Hippocampal formation (tissue), 2 donors: ENCODE measurements around the gene ZNF462.
"Not testable (repeated sequence)": the region's sequence is repeated elsewhere in the genome, so short reads cannot be mapped to it uniquely, and the experiment has no call there.

ENCODE experiments used
- DNase-seq, 2 donors: peaks; one replicate each; lab custom pipeline; 2025; lab: John Stamatoyannopoulos, UW

Gene ZNF462, protein sequence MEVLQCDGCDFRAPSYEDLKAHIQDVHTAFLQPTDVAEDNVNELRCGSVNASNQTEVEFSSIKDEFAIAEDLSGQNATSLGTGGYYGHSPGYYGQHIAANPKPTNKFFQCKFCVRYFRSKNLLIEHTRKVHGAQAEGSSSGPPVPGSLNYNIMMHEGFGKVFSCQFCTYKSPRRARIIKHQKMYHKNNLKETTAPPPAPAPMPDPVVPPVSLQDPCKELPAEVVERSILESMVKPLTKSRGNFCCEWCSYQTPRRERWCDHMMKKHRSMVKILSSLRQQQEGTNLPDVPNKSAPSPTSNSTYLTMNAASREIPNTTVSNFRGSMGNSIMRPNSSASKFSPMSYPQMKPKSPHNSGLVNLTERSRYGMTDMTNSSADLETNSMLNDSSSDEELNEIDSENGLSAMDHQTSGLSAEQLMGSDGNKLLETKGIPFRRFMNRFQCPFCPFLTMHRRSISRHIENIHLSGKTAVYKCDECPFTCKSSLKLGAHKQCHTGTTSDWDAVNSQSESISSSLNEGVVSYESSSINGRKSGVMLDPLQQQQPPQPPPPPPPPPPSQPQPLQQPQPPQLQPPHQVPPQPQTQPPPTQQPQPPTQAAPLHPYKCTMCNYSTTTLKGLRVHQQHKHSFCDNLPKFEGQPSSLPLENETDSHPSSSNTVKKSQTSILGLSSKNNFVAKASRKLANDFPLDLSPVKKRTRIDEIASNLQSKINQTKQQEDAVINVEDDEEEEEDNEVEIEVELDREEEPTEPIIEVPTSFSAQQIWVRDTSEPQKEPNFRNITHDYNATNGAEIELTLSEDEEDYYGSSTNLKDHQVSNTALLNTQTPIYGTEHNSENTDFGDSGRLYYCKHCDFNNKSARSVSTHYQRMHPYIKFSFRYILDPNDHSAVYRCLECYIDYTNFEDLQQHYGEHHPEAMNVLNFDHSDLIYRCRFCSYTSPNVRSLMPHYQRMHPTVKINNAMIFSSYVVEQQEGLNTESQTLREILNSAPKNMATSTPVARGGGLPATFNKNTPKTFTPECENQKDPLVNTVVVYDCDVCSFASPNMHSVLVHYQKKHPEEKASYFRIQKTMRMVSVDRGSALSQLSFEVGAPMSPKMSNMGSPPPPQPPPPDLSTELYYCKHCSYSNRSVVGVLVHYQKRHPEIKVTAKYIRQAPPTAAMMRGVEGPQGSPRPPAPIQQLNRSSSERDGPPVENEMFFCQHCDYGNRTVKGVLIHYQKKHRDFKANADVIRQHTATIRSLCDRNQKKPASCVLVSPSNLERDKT (N-terminal part only)

DNA sequence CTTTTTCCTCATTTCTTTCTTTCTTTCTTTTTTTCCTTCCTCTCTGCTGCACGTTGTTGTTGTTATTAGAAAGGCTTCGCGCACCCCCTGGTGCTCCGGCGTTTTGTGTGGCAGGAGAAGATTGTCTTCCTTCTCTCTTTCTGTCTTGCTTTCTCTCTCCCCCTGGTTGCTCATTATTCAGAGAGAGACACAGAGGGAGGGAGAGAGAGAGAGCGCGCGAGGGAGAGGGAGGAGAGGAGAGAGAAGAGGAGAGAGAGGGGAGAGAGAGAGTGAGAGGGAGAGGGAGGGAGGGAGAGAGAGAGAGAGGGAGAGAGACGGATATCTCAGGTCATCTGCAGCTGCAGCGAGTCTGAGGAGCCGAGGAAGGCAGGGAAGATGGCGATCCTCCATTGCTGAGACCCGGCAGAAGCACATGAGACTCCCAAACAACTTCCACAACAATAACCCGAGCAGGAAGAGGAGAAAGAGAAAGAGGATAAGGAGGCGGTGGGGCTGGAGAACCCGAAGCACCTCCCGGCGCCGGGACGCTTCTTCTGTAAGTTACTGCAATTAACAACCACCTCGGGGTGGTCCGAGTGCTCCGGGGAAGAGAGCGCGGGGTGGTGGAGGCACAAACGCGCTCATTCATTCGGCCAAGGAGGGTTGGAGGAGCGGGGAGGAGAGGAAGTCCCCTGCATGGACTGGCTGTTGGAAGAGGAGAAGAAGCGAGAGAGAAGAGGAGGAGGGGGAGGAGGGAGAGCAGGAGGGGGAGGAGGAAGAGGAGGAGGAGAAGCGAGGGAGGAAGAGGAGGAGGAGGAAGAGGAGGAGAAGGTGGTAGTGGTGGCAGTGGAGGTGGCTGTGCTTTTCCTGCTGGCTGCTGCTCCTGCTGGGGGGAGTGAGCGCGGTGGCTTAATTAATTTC is at the start of gene ZNF462:
Gene ZNF462, plus strand, starts transcription at position 346 of the 900 bp plus-strand sequence. CDS start 60,218 bp downstream, outside the sequence.
- peak in 1 of 2 donors; percentile 71 for DNase-seq

DNA sequence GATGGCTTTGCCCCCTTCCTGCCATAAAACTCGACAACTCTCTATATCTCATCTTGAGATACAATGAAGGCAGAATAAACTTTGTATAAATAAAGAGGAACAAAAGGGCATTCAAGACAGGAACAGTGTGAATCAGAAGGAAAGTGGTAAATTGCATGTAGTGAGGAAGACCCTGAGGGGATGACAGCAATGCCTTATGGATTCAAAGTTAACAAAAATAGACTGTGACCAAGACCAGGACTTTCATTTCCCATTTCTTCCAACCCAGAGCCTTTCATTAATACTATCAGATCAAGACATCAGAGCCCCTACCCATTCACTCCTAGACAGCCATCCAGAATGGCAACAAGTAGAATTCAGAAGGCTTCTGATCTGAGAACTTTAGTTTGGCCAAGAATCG is 46.4 kb upstream of the ZNF462 start:
- DNase-seq = no peak

DNA sequence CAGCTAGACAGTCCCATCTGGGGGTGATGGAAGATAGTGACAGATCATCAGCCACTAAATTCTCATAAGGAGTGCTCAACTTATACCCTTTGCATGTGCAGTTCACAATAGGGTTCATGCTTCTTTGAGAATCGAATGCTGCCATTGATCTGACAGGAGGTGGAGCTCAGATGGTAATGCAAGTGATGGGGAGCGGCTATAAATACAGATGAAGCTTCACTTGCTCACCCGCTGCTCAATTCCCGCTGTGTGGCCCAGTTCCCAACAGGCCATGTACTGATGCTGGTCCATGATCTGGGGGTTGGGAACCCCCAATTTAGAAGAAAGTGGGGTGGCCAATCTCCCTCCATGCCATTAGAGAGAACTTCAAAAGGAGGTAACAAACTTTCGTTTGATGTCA is 44.9 kb upstream of the ZNF462 start:
- DNase-seq = no peak

DNA sequence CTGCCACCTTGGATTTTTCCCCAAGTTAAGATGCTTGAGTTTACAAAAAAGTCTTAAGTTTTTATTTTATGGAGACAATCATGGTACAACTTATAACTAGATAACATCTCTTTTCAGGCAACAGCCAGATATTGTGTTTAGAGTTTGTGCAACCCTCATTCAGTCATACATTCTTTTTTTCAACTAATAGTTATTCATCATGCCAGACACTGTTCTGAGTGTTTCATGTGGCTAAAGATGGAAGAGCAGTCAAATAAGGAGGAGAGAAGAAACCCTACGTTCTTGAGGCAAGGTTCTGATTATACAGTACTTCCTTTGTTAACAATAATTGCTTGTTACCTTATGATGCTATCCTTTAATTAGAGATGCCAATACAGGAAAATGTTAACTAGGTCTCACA is 42.1 kb upstream of the ZNF462 start:
- no peak for DNase-seq

DNA sequence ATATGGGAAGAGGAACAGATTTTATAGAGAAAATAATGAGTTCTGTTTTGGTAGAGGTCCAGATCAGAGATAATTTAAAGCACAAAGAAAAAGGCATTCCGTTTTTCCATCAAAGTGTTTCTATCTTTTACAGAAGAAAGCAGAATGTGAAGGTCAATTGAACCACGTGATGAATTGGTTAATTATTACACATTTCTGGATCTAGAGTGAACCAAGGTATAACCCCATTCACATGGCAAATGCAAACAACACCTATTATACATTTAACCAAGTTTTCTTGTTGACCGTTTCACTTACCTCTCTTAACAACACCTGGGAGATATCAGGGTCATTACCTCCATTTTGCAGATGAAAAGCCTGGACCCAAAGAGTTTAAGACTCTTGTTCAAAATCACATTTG is 34.9 kb upstream of the ZNF462 start:
- no peak for DNase-seq

DNA sequence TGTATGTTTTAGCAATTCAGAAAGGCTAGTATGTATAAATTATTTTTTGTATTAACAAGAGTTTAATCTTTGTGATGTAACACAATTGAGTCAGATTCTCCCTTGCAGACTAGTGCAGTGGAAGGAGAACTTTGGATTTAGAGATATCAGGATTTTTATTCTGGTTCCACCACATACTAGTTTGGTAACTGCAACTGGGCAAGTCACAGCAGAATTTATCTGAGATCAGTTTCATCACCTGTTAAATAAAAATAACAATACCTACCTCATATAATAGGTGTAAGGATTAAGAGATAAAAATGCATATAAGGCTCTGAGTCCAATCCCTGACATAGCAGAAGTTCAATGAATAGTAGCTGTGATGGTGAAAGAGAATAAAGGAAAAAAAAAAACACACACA is 34.0 kb upstream of the ZNF462 start:
- DNase-seq = no peak

DNA sequence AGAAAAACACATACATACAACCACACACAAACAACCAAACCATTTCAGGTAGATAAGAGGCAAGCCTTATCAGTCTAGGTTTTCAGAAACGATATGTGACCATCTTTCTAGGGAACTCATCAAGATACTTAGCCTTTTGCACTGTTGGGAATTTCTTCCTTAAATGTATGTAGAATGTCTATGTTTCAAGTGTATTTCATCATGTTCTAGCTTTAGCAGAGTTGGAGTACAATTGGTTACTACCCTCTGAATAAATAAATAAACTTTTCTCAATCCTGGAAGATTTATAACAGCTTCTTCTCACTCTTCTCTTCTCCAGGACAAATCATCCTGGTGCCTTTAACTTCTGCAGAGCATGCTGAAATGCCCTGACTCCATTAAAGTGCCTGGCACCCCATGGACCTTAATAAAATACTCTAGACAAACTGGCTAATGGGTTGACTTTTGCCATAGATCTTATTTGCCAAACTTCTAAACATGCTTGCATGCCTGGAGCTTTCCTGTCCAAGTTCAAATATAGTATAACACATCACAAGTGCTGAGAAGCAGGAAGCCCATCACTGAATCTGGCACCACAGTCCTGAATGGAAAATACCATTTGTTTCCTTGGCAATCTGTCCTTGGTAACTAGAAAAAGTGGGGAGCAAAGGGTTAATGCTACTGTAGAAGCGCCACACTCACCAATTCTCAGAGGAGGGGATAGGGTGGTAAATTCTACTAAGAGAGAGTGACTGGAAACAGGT is 33.1 kb upstream of the ZNF462 start:
- DNase-seq = no peak

DNA sequence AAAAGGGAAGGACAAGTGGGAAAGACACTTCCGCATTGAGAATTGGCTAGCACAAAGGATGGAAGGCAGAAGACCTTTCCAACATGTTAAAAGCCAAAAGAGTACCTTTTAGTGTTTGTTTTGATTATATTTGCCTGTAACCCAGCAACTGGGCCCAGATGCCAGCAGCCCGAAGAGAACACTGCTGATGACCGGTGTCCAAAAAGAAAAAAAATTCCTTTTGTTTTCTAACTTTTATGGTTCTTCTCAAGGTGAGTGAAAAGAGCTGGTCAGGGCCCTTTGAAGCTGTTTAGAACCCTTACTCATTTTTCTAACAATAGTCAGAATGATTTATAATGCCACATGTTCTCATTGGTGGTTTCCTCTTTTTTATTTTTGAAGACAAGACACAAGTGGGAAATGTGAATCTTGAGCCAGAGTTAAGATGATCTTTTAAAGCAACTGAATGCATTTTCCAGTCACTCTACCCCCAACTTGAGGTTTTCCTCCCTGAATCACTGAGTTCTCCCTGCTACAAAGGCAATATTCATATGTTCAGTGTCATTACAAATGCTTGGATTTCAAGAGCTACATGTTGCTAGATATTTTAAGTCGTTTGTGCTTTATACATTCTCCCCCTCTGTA is 32.3 kb upstream of the ZNF462 start:
- DNase-seq = no peak

DNA sequence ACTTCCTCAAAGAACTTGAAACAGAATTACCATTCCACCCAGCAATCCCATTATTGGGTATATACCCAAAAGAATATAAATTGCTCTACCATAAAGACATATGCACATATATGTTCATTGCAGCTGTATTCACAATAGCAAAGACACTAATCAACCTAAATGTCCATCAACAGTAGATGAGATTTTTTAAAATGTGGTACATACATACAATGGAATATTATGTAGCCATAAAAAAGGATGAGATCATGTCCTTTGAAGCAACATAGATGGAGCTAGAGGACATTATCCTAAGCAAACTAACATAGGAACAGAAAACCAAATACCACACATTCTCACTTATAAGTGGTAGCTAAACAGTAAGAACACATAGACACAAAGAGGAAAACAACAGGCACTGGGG is 28.1 kb upstream of the ZNF462 start:
- DNase-seq = no peak

DNA sequence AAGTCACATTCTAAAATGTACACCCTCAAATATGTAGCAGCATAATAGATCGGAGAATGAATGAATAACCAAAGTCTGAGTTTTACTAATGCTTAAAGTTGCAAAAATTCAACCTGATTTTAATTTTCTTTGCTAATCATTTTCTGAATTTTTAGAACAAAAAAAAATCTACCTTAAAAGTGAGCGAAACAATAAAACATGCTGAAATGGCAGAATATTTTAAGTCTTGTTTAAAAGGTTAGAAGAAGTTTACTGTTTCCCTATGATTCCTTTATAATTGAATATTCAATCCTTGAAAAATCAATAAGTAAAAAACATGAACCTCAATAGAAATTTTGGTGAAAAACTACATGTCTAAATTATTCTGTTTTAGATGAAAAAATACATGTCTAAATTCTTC is 27.1 kb upstream of the ZNF462 start:
- no peak for DNase-seq

DNA sequence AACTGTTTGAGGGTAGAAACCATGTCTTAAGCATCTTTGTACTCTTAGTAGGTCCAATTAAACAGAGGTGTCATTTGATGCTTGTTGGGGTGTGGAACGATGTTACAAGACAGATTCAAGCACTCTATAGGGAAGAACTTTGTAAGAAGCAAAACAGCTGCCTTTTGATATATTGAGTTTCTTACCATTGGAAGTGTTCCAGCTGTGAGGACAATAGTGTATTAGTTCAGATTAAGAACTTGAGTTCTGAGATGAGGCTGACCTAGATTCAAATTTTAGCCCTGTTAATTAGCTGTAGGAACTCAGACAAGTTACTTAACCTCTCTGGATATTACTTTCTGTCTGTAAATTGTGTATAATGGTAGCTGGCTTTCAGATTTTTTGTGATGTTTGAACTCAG is 19.6 kb upstream of the ZNF462 start:
- no peak for DNase-seq

DNA sequence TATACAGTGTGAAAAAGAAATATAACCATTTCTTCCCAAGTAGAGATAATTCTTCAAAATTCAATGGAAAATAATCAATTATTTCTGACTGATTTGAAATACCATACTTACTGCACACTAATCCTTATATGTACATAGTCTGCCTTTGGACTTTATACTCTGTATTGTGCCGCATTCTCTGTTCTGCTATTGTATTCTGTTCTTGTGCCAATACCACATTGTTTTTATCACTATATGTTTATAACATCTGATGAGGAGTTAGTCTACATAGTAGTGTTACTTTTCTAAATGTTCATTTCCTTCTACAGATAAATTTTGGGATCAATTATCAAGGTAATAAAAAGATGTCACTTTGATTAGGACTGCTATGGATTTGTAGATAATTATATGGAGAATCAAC is 16.7 kb upstream of the ZNF462 start:
- no peak for DNase-seq

DNA sequence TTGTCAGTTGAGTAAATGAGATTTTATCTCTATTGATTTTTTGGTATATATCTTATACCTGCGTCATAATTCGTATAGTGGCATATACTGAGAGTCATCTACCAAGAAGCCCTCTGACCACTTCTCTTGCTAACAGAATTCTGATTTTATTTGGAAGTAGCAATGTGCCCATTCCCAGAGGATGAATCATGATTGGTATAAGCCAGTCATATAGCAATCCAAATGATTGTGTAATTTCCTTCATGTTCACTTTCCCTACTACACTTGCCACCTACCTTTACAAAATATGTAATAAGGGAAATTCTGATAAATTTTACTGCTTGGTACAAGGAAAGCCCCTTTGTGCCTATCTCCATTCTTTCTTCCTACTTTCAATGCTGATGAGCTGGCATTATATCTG is 16.1 kb upstream of the ZNF462 start:
- no peak for DNase-seq

DNA sequence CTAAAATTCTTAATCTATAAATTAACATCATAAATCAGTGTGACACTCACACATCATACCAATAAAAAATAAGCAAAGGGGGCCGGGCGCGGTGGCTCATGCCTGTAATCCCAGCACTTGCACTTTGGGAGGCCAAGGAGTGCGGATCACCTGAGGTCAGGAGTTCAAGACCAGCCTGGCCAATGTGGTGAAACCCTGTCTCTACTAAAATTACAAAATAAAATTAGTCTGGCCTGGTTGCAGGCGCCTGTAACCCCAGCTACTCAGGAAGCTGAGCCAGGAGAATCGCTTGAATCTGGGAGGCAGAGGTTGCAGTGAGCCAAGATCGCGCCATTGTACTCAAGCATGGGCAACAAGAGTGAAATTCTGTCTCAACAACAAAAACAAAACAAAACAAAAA is 11.3 kb upstream of the ZNF462 start:
- DNase-seq = not testable (repeated sequence)

DNA sequence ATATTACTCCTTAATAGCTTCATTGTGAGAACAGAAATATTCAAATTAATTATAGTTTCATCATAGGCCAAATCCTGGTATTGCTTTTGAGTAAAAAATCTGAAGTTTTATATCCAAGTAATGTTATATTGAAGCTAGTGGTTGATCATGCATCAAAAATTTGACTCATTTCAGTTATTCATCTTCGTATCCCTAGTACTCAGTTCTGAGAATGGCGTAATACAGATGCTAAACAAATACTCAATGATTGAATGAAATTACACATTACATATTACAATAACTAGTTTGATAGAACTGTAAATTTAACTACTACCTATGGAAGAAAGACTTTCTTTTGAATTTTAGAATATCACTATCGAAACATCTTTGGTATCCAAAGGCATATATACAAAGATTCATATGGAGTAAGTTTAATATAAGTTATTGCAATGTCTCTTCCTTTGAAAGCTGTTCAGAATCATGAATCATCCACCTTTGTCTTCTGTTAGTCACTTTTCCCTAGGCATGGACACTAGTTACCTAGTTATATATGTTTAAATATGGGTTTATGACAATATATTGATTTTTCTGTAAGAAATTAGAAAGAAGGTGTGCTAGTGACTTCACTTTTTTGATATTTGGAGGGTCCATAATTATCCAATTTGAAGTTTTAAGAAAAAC is 5.0 kb upstream of the ZNF462 start:
- no peak for DNase-seq

DNA sequence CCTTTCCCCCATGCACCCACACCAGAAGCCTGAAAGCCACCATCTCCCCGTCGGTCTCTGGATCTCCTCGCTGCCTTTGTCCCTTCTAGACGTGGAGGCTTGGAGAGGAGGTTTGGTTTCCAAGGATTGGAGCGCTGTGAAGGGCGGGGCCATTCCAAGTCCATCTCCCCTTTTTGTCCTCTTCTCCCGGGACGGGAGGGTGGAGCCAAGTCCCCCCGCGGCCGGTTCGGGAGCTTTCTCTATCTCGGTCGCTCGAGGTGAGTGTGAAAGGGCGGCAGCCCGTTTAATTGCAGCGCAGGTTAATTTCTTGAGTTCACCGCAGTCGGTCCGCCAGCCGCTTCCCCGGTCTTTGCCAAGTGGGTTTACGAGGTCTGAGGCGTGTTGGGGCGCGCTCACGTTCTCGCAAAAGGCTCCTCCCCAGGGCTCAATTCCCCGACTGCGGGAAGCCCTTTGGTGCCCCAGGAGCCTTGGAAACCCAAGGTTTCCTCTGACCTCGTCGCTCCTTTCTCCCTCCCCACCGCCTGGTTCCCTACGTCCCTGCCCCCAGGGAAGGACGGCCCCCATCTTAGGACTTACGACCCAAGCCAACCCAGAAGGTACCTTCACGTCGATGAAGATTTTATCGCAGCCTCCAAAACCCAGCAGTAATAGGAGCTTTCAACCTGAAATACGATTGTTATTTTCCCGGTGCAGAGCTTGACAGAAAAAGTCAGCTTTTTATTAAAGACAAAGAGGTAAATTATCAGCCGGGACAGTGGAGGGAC is 2.8 kb upstream of the ZNF462 start:
- DNase-seq = no peak

DNA sequence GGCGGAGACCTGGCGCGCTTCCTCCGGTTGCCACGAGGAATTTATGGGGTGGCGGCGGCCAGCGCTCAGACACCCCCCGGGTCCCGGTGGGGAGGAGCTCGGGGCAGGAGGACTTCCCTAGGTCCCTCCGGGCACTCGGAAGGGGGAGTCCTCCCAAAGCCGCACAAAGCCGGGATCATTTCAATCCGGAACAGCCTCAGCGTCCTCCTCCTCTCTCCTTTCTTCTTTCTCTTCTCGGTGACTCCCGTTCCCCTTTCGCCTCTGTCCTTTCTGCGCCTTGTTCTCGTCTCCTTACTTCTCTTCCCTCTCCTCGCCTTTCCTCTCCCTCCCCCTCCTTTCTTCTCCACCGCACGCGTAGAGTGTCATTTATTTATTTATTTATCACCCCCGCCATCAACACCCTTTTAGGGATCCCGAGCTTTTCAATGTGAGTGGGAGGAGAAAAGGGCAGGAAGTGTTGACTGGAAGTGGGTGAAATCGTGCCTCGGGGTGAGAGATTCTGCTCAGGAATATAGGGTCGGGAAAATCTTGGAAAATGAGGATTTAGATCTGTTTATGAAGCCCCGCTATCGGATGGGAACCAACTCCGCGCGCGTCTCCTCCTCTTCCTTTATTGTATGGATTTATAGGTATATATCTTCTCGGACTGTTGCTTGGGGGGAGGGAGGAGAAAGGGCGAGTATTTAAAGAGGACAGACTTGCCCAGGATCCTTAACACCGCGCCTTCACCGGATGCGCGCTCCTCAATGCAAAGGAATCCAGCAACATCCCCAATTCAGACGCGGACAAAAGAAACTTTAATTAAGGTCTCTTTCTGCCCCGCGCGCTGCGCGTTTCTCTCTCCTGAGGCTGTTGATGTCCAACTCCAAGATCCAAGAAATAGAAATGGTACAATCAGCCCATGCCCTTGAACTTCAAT is 2.0 kb upstream of the ZNF462 start:
- no peak for DNase-seq
